ENCODE results near the gene KLF11.
"Not testable (repeated sequence)": the region's sequence is repeated elsewhere in the genome, so short reads cannot be mapped to it uniquely, and the experiment has no call there.

Gene KLF11

DNA sequence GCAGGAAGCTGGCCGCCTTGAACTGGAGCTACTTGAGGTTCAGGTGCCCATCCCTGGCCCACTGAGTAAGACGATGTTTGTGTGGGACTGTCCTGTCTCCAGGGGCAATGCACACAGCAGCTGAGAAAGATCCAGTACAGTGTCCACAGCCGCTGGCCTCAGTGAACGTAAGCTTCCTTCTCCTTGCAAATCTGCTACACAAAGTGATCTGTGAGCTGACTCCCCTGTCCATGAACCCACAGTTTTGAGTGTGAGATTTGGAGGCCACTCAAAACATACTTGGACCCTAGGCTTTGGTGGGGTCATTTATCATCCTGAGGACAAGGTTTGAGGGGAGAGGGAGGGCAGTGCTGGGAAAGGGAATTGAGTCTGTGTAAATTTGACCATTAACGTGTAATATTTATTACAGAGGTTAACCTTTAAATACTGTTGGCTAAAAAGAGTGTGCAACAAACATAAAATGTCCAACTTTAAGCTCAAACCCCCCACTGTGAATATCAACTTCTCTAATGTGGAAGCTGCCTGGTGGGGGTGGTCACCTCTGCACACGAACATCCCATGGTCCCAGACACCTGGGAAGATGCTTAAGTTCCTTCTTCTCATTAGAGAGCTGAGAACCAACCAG, 41.8 kb downstream of the KLF11 start:
- TF ChIP-seq CTCF (IDR thresholded peaks at IDR 0.05; ENCODE audit: low read depth, low read length, missing control alignments), result no peak
- DNase-seq (ENCODE audit: low read depth), result no peak
- in situ Hi-C loops (cut with HindIII; ENCODE audit: low sequenced_read_pairs), result no loop called here
- no peak overlapping the region for H3K4me3 ChIP-seq (ENCODE audit: low read depth, low read length)

GRCh38 chr2:10085668-10086059, 42.3 kb downstream of the KLF11 start:
- in situ Hi-C loops (cut with HindIII; ENCODE audit: low sequenced_read_pairs), result no loop called here
- DNase-seq (ENCODE audit: low read depth), result no peak
- no peak for TF ChIP-seq CTCF (IDR thresholded peaks at IDR 0.05; ENCODE audit: low read depth, low read length, missing control alignments)

DNA sequence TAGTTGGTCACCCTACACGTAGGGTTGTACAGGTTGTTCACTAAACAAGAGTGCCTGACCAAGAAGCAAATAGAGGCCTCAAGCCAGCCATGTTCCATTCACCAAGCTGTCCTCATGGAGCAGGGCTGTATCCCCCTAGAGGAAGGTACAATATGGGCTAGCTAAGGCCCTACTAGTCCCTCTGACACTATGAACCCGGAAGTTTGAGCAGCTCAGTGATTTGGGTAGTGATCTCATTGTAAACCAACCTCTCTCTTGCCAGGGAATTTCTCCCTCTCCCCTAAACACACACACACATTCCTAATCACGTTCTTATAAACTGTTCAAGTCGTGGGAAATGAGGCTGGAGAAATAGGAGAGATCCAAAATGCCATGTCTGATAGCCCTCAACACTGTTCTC, 43.6 kb downstream of the KLF11 start:
- in situ Hi-C loops (cut with HindIII; ENCODE audit: low sequenced_read_pairs), result no loop called here
- TF ChIP-seq CTCF (IDR thresholded peaks at IDR 0.05; ENCODE audit: low read depth, low read length, missing control alignments), result no peak

More at GRCh38 chr2:10085668-10086059, 42.3 kb downstream of the KLF11 start:
- H3K4me3 ChIP-seq (ENCODE audit: low read depth, low read length), result no peak overlapping the region

DNA sequence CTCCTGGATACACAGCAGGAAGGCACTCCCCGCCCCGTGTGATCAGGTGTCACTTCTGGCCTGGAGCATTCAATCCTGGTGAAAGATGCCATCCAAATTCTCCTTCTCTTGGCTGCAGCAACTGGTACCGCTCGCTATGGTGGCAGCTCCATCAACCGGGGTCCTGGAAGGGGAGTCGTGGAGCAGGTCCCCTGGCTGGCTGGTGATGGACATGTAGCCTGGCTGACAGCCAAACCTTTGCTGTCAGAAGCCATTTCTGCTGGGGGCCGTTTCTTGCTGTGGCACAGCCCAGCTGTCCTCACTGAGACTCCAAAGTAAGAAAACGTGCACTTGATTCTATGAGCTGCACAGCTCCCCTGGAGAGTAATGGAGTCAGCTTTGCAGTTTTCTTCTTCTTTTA, 44.0 kb downstream of the KLF11 start:
- no peak overlapping the region for H3K4me3 ChIP-seq (ENCODE audit: low read depth, low read length)
- DNase-seq (ENCODE audit: low read depth), result no peak
- in situ Hi-C loops (cut with HindIII; ENCODE audit: low sequenced_read_pairs), result no loop called here
- TF ChIP-seq CTCF (IDR thresholded peaks at IDR 0.05; ENCODE audit: low read depth, low read length, missing control alignments), result no peak

More for the DNA sequence above, 43.6 kb downstream of the KLF11 start:
- DNase-seq (ENCODE audit: low read depth), result no peak
- H3K4me3 ChIP-seq (ENCODE audit: low read depth, low read length), result no peak overlapping the region

GRCh38 chr2:10089565-10090190, 46.3 kb downstream of the KLF11 start:
- no peak for TF ChIP-seq CTCF (IDR thresholded peaks at IDR 0.05; ENCODE audit: low read depth, low read length, missing control alignments)
- no peak overlapping the region for H3K4me3 ChIP-seq (ENCODE audit: low read depth, low read length)
- in situ Hi-C loops (cut with HindIII; ENCODE audit: low sequenced_read_pairs), result no loop called here
- no peak for DNase-seq (ENCODE audit: low read depth)

- in situ Hi-C loops (cut with HindIII; ENCODE audit: low sequenced_read_pairs), result no loop called here
- no peak overlapping the region for H3K4me3 ChIP-seq (ENCODE audit: low read depth, low read length)
These were observed 48.0 kb downstream of the KLF11 start for GRCh38 chr2:10091182-10091888.

DNA sequence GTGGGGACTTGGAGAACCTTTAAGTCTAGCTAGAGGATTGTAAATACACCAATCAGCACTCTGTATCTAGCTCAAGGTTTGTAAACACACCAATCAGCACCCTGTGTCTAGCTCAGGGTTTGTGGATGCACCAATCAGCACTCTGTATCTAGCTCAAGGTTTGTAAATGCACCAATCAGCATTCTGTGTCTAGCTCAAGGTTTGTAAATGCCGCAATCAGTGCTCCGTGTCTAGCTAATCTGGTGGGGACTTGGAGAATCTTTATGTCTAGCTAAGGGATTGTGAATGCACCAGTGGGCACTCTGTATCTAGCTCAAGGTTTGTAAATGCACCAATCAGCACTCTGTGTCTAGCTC, 48.5 kb downstream of the KLF11 start:
- in situ Hi-C loops (cut with HindIII; ENCODE audit: low sequenced_read_pairs); H3K4me3 ChIP-seq (ENCODE audit: low read depth, low read length); DNase-seq (ENCODE audit: low read depth): not testable (repeated sequence)

More at GRCh38 chr2:10091182-10091888, 48.0 kb downstream of the KLF11 start:
- no peak for DNase-seq (ENCODE audit: low read depth)
- TF ChIP-seq CTCF (IDR thresholded peaks at IDR 0.05; ENCODE audit: low read depth, low read length, missing control alignments), result no peak
